ENCODE measurements around the gene SEMA4B.

GRCh38 chr15:90271459-90272166 lies 70.5 kb downstream of the SEMA4B start:
- TF ChIP-seq EZH2 (IDR thresholded peaks at IDR 0.05; ENCODE audit: low read length) (no peak), CTCF (optimal IDR thresholded peaks at IDR 0.05 in 1 of 3, IDR thresholded peaks at IDR 0.05 in 1 of 3, conservative IDR thresholded peaks at IDR 0.05 in 1 of 3; ENCODE audit: extremely low read depth in 1 of 3, insufficient read depth in 2 of 3, low read length in 3 of 3) (no peak)

All from keratinocyte (primary cell).